Esophagus muscularis mucosa (tissue), 4 donors: ENCODE results near the gene PTPN20. TPM values are rescaled to one million over a fixed set of nuclear protein-coding genes. Genes with fewer than 3 reads are reported as not detected.

Experiments used
- DNase-seq: peaks from one replicate; pipeline ENCODE4 v3.0.0-alpha.2; 2017; ENCODE audit errors: extremely low spot score
- H3K27ac ChIP-seq, 4 donors: fragments of 200-600 bp; sonication (generic); replicated peaks in 1 of 4; 1 replicate in 3 of 4; 2 replicates in 1 of 4; pipeline ENCODE4 v1.5.1; 2016 to 2019; ENCODE audit warnings: mild to moderate bottlenecking in 1 of 4
- H3K27me3 ChIP-seq, 4 donors: fragments of 200-600 bp; sonication (generic); one replicate each; pipeline versions ENCODE4 v1.5.1 to v1.6.0; 2016 to 2019
- H3K36me3 ChIP-seq, 4 donors: fragments of 200-600 bp; sonication (generic); one replicate each; pipeline ENCODE4 v1.5.1; 2016 to 2019
- H3K4me1 ChIP-seq, 4 donors: fragments of 200-600 bp; sonication (generic); one replicate each; pipeline ENCODE4 v1.5.1; 2016 to 2019
- H3K4me3 ChIP-seq, 4 donors: fragments of 200-600 bp; sonication (generic); 1 replicate in 2 of 4; 2 replicates in 2 of 4; pipeline ENCODE4 v1.5.1; 2016 to 2019; ENCODE audit warnings: mild to moderate bottlenecking in 4 of 4, moderate library complexity in 1 of 4
- H3K9me3 ChIP-seq, 4 donors: fragments of 200-600 bp; sonication (generic); 1 replicate in 3 of 4; 2 replicates in 1 of 4; pipeline ENCODE4 v1.5.1; 2016 to 2019
- EP300 ChIP-seq: sonication (generic); formaldehyde crosslinking; IDR thresholded peaks from one replicate; pipeline ENCODE4 v1.6.1; 2017; ENCODE audit warnings: antibody characterized with exemption
- POLR2A ChIP-seq: fragments of 450-650 bp; IDR thresholded peaks from one replicate; pipeline ENCODE4 v1.6.1; 2017; ENCODE audit warnings: antibody characterized with exemption, moderate library complexity, mild to moderate bottlenecking, low read depth
- POLR2AphosphoS5 ChIP-seq, 2 donors: sonication (generic); formaldehyde crosslinking; IDR thresholded peaks; one replicate each; pipeline ENCODE4 v1.6.1; 2017; ENCODE audit warnings: antibody characterized with exemption in 2 of 2
- WGBS: methylation state at CpG from one replicate; pipeline ENCODE4 v1.1.5; 2018; 5-methylcytosine and 5-hydroxymethylcytosine counted together
- intact Hi-C: fragments of 100-400 bp; cut with DNase I; formaldehyde crosslinking; loops from one replicate; pipeline ENCODE4 v1.15.1; 2023
- total RNA-seq, 4 donors: library from RNA; depleted of rRNA; stranded (reverse); fragments of >200 nt; gene quantifications; one replicate each; pipeline versions ENCODE4 v1.1.0 to v1.2.1, GENCODE V29; 2016
- TF ChIP-seq, protein P1 (sequence below), 3 experiments: fragments of 200-600 bp in 2 of 3; fragments of 450-650 bp in 1 of 3; sonication (generic) in 2 of 3; IDR thresholded peaks; one replicate each; pipeline ENCODE4 v1.5.1; 2017 to 2019; ENCODE audit warnings: antibody characterized with exemption in 3 of 3, mild to moderate bottlenecking in 2 of 3, moderate library complexity in 1 of 3

PTPN20 gene
- total RNA-seq, 4 donors from 2014 or later = 2.3 to 3.0 (median 2.6) TPM

DNA sequence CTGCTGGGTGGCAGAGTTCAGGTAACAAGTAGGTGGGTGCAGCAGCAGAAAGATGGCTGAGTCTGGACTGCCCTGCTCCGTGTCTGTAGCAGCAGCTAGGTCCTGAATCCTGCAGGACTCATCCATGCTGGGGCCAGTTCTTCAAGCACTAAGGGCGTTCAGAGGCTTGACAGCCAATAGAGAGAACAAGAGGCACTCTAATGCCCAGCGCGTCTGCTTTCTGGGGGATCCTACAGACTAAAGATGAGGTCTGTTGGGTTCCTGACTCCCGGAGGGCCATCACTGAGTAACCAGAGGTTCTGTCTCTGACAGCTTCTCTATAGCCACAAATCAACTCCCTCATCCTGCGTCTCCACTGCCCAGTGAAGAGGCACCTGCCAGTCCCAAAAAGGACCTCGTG lies 125.5 kb downstream of the PTPN20 start:
- TF ChIP-seq, protein P1, sequence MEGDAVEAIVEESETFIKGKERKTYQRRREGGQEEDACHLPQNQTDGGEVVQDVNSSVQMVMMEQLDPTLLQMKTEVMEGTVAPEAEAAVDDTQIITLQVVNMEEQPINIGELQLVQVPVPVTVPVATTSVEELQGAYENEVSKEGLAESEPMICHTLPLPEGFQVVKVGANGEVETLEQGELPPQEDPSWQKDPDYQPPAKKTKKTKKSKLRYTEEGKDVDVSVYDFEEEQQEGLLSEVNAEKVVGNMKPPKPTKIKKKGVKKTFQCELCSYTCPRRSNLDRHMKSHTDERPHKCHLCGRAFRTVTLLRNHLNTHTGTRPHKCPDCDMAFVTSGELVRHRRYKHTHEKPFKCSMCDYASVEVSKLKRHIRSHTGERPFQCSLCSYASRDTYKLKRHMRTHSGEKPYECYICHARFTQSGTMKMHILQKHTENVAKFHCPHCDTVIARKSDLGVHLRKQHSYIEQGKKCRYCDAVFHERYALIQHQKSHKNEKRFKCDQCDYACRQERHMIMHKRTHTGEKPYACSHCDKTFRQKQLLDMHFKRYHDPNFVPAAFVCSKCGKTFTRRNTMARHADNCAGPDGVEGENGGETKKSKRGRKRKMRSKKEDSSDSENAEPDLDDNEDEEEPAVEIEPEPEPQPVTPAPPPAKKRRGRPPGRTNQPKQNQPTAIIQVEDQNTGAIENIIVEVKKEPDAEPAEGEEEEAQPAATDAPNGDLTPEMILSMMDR (IDR thresholded peaks at IDR 0.05) = no peak
- no peak for TF ChIP-seq POLR2A
- no peak for TF ChIP-seq EP300
- TF ChIP-seq POLR2AphosphoS5 (IDR thresholded peaks at IDR 0.05) = no peak
- Histone ChIP-seq H3K36me3 (no peaks in the 10 kb centered on the region), H3K4me1 (peaks cover 0 to 10% (median 2%) of the 10 kb centered on the region in 4 donors), H3K4me3 (no peak overlapping the region), H3K27ac (no peak overlapping the region), H3K27me3 (no peaks in the 10 kb centered on the region), H3K9me3 (no peaks in the 10 kb centered on the region)
- no peak for DNase-seq
- intact Hi-C loops = no loop called here
- 98% methylated on average over 7 of the region's 7 CpGs for WGBS

DNA sequence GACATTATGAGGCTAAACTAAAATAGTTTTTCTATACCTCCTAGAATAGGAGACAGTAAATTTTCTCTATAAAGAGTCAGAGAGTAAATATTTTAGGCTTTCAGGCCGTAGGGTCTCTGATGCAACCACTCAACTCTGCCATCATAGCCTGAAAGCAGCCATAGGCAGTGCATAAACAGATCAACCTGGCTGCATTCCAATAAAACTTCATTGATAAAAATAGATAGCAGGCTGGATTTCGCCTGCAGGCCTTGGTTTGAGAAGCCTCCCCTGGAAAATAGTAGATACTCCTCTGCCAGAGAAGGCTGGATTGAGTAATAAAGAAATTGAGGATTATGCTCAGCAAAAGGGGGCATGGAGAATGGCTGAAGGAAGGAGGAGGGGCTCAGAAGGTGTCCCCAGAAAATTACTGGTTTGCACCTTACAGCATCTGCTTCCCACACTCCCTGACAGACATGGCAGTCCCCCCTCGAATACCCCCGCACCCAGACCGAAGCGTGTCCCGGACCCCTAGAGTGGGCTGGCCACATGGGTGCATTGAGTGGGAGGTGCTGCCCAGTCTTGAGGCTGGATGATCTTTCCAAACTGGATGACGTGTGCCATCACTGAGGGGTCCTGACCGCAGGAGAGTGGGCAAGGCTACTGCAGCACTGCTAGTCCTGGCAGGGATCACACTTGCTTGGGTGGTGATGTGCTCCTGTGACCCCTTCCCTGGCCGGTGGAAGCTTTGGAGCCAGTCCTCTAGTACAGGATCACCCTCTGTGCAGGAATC lies 126.6 kb downstream of the PTPN20 start:
- DNase-seq = no peak
- Histone ChIP-seq H3K27ac (no peak overlapping the region), H3K27me3 (no peaks in the 10 kb centered on the region), H3K4me3 (no peak overlapping the region), H3K36me3 (no peaks in the 10 kb centered on the region), H3K9me3 (no peaks in the 10 kb centered on the region), H3K4me1 (peaks cover 0 to 12% (median 2%) of the 10 kb centered on the region in 4 donors)
- WGBS = 74% methylated on average over 8 of the region's 10 CpGs
- intact Hi-C loops = no loop called here
- TF ChIP-seq, protein P1 (IDR thresholded peaks at IDR 0.05) = no peak
- TF ChIP-seq POLR2AphosphoS5 (IDR thresholded peaks at IDR 0.05) (no peak), EP300 (no peak), POLR2A (no peak)

DNA sequence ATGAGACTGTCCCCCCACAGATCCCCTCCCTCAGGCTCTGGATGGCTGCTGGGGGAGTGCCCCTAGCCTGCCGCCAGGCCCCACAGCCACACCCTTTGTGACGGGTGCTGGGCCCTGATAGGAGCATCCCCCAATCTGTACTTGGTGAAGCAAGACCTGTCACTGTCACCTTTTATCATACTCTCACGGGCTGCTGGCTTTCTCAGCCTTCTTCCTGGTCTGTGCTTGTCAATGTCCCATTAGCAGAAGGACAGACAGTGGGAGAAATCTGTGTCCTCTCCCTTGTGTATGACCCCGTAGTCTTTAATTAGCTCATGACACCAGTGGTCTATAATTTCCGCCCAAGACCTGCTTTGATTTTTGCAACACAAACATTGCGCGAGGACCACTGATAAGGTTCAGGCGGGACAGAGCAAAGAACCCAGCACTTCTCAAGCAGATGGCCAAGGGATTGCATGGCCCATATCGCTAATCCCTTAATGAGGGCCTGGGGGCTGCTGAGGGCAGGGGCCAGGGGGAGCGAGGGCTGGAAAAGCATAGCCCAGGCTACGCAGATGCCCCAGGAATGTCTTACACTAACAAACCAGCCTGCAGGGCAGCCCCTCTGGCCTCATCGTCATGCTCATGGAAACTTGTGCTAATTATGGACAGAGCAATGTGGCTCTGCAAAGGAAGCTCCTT lies 127.8 kb downstream of the PTPN20 start:
- Histone ChIP-seq H3K36me3 (no peaks in the 10 kb centered on the region), H3K27me3 (no peaks in the 10 kb centered on the region), H3K4me3 (no peak overlapping the region), H3K4me1 (peaks cover 0 to 12% (median 1%) of the 10 kb centered on the region in 4 donors), H3K27ac (no peak overlapping the region), H3K9me3 (no peaks in the 10 kb centered on the region)
- intact Hi-C loops = no loop called here
- 78% methylated on average over 12 of the region's 12 CpGs for WGBS
- TF ChIP-seq EP300 (no peak), POLR2A (no peak), POLR2AphosphoS5 (IDR thresholded peaks at IDR 0.05) (no peak)
- no peak for DNase-seq

DNA sequence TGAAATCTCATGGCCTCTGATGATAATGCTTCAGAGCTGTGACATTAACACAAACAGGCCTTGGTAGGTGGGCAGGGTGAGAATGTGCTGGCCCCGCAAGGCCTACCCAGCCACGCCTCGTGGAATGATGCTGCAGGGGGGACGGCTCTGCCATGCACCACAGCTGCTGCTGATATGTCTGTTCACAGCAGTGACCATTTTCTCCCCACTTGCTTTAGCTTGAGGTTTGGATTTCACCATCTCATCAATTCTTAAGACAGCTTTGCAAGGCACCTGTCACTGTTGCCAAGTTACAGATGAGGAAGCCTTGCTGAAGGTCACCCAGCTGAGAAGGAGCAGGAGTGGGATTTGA lies 128.3 kb downstream of the PTPN20 start:
- no peak overlapping the region for H3K4me3 ChIP-seq
- peaks cover 0 to 12% (median 2%) of the 10 kb centered on the region in 4 donors for H3K4me1 ChIP-seq
- H3K27ac ChIP-seq = no peak overlapping the region
- no peaks in the 10 kb centered on the region for H3K27me3 ChIP-seq
- DNase-seq = no peak
- no peaks in the 10 kb centered on the region for H3K9me3 ChIP-seq
- no peaks in the 10 kb centered on the region for H3K36me3 ChIP-seq
- TF ChIP-seq, protein P1 (IDR thresholded peaks at IDR 0.05) = no peak
- no peak for TF ChIP-seq POLR2A
- 65% methylated on average over 4 of the region's 4 CpGs for WGBS
- intact Hi-C loops = no loop called here

DNA sequence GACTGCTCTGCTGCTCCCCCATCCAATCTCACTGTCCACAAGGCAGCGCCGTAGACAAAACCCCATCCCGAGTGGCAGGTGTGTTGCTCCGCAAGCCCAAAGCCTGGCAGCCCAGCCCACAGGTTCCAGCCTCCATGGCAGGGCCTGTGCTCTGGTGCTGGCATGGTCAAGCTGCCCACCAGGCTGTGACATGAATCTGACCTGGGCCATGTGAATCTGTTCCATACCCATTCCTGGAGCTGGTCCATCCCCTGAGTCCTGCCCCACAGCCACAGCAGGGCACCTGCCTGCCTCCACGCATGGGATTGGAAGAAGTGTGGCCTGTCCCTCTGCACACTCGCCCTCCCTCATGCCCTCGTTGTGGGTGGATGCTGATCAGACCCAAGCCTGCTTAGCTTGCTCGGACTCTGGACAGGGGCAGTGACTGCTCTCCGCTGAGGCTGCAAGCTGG lies 128.8 kb downstream of the PTPN20 start:
- TF ChIP-seq, protein P1 (IDR thresholded peaks at IDR 0.05) = no peak
- no peak for TF ChIP-seq POLR2A
- no peak for DNase-seq
- no peaks in the 10 kb centered on the region for H3K27me3 ChIP-seq
- H3K9me3 ChIP-seq = no peaks in the 10 kb centered on the region
- no peak overlapping the region for H3K27ac ChIP-seq
- intact Hi-C loops = no loop called here
- WGBS = 91% methylated on average over 9 of the region's 9 CpGs
- H3K36me3 ChIP-seq = no peaks in the 10 kb centered on the region
- peaks cover 0 to 12% (median 2%) of the 10 kb centered on the region in 4 donors for H3K4me1 ChIP-seq
- no peak overlapping the region for H3K4me3 ChIP-seq
